GM18870 (cell line): ENCODE measurements around the gene HSPB2.
"Not testable (repeated sequence)": the region's sequence is repeated elsewhere in the genome, so short reads cannot be mapped to it uniquely, and the experiment has no call there.

Experiments used
- ATAC-seq: cut with Tn5 transposase; IDR thresholded peaks from one replicate; pipeline ENCODE4 v1.9.1; 2021; ENCODE audit warnings: moderate library complexity; ENCODE audit not compliant: unreplicated experiment

The HSPB2 gene

GRCh38 chr11:111913031-111913861, 712 bp downstream of the HSPB2 start:
- no peak for ATAC-seq

- no peak for ATAC-seq
Measured at GRCh38 chr11:111913997-111914396, 1.5 kb downstream of the HSPB2 start.

- no peak for ATAC-seq
Measured at GRCh38 chr11:111916768-111917167, 4.2 kb downstream of the HSPB2 start.

GRCh38 chr11:111917312-111917711, 4.8 kb downstream of the HSPB2 start:
- no peak for ATAC-seq

GRCh38 chr11:111917788-111918187, 5.3 kb downstream of the HSPB2 start:
- no peak for ATAC-seq

GRCh38 chr11:111918390-111919256, 6.1 kb downstream of the HSPB2 start, which contains the start of gene C11orf52:
Gene C11orf52, plus strand, starts transcription at chr11:111918913. Its CDS starts 60 bp downstream, at chr11:111918973.
- no peak for ATAC-seq

GRCh38 chr11:111920908-111921307, 8.4 kb downstream of the HSPB2 start:
- no peak for ATAC-seq

GRCh38 chr11:111921541-111922230, 9.2 kb downstream of the HSPB2 start:
- no peak for ATAC-seq

GRCh38 chr11:111922803-111923202, 10.3 kb downstream of the HSPB2 start:
- ATAC-seq: no peak

GRCh38 chr11:111923351-111923788, 10.8 kb downstream of the HSPB2 start:
- ATAC-seq: no peak

GRCh38 chr11:111923951-111924350, 11.4 kb downstream of the HSPB2 start:
- ATAC-seq: no peak

GRCh38 chr11:111925953-111926352, 13.4 kb downstream of the HSPB2 start:
- no peak for ATAC-seq

GRCh38 chr11:111926505-111927391, 14.2 kb downstream of the HSPB2 start:
- peak; percentile 83 for ATAC-seq

- ATAC-seq: no peak
Measured at GRCh38 chr11:111930472-111930871, 17.9 kb downstream of the HSPB2 start.

GRCh38 chr11:111932611-111932950, 20.0 kb downstream of the HSPB2 start:
- no peak for ATAC-seq

- not testable (repeated sequence) for ATAC-seq
Measured at GRCh38 chr11:111933176-111933575, 20.6 kb downstream of the HSPB2 start.

- no peak for ATAC-seq
Measured at GRCh38 chr11:111933872-111934271, 21.3 kb downstream of the HSPB2 start.

GRCh38 chr11:111934306-111934705, 21.8 kb downstream of the HSPB2 start:
- ATAC-seq: no peak

GRCh38 chr11:111935317-111936039, 22.9 kb downstream of the HSPB2 start:
- ATAC-seq: no peak
